HG02852 (cell line): ENCODE results near the gene C18orf54.
A peak's percentile ranks its signal among the peaks of the same experiment; 100 is the strongest.
"Not testable (repeated sequence)": the region's sequence is repeated elsewhere in the genome, so short reads cannot be mapped to it uniquely, and the experiment has no call there.

Source experiments
- ATAC-seq: cut with Tn5 transposase; IDR thresholded peaks from one replicate; pipeline ENCODE4 v1.9.1; 2021; ENCODE audit warnings: mild to moderate bottlenecking, moderate library complexity; ENCODE audit not compliant: unreplicated experiment

C18orf54 gene

DNA sequence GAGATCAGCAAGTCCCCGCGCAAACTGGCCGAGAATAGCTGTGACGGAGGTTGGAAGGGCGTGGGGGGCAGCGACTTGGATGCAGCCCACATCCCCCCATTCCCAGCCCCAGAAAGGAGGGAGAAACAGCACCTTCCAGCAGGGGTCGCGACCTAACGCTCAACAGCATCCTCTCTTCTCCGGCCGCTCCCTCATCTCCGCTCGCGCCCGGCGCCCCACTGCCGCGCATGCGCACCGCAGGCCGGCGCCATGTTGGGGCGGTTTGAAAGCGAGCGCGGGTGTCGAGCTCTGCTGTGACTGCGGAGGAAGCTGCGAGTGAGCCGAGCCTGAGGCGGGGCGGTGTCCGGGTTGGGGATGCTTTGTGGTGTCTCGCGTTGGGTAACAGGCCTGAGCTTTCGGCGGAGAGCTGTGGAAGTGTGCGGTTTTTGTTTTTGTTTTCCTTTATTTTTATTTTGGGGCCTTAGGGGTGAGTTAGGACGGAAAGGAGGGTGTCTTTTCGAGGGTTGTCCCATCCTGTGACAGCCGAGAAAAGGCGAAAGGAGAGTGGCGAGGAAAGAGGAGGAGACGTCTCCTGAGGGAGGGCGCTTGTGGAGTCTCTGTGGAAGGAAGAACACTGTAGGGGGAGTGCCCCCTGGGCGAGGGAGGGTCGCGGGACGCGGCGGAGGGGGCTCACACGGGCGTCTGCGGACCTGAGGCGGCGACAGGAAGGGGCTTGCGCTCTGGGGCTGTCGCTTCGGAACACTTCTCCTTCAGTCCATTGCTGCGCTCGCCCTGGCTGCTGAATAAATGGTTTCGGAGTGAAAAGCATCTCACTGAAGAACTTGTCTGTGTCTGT, at the start of gene C18orf54, which contains the start of gene STARD6:
Gene C18orf54 (plus strand): TSS at position 247 of the 835 bp plus-strand sequence. CDS start 2,667 bp downstream, outside the sequence.
Gene STARD6 (minus strand): TSS at position 199 of the 835 bp plus-strand sequence. CDS start 3,285 bp downstream, outside the sequence.
- ATAC-seq, result peak; percentile 93

DNA sequence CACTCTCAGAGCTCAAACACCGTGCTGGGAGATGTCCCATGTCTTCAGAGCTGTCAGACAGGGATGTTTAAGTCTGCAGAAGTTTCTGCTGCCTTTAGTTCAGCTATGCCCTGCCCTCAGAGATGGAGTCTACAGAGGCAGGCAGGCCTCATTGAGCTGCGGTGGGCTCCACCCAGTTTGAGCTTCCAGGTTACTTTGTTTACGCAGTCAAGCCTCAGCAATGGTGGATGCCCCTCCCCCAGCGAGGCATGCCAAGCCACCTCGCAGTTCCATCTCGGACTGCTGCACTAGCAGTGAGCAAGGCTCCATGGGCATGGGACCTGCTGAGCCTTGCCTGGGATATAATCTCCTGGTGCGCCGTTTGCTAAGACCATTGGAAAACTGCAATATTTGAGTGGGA, 48.1 kb upstream of the C18orf54 start:
- ATAC-seq, result not testable (repeated sequence)

DNA sequence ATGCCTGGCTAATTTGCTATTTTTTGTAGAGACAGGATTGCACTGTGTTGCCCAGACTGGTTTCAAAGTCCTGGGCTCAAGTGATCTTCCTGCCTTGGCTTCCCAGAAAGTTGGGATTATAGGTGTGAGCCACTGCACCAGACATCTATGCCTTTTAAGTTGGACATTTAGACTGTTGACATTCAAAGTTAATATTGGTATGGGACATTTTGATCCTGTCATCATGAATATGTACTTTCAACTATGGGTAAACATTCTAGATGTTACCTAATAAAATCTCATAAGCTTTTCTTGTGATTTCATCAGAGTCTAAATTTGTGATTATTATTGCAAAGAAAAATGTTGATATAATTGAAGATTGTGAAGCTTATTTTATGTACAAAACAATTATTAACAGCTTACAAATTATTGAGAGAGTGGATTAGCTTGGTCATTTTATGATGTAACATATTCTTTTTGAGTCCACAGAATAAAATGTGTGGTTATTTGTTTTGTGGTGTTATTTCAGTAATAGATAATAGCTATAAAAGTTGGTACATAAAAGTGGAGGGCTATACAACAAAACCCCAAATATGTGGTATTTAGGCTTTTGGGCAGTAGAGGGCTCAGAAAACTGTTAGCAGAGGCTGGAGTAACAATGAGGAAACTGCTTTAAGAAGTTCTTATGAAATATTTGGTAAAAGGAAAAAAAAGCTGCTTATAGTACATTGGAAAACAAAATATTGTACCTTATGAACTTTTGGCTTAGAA, 41.5 kb upstream of the C18orf54 start:
- ATAC-seq, result no peak

DNA sequence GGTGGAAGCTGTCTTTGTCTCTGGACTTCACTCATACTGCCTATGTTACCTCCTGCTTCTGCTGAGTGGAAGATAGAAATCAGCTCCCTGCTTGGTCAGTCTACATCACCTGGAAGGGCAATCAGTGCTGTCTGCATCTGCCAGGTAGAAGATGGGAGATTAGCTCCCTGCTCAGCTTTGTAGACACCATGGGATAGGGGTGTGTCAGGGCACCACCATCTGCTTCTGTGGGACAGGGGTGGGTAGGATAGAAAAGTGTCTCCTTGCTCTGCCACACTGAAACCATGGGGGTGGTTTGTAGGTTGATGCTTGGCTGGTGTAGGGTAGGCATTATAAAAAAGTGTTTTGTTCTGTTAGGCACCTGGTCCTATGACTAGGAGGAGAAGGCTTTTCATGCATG, 34.1 kb upstream of the C18orf54 start:
- no peak for ATAC-seq

DNA sequence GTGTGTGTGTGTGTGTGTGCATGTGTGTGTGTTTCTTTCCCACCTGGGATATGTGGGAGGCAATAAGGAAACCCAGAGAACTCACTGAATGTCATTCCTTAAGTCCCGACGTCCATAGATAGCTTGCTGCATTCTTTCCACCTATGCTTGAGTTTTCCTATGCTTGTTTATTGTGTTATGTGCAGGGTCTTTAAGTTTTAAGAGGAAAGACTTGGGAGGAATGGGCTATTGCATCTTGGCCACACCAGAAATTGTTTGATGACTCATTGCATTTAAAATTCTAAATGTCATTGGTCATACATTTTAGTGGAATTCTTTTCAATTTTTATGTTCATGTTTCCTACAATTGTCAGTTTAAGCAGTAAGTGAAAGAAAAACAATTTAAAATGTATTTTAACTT, 33.7 kb upstream of the C18orf54 start:
- ATAC-seq, result no peak

DNA sequence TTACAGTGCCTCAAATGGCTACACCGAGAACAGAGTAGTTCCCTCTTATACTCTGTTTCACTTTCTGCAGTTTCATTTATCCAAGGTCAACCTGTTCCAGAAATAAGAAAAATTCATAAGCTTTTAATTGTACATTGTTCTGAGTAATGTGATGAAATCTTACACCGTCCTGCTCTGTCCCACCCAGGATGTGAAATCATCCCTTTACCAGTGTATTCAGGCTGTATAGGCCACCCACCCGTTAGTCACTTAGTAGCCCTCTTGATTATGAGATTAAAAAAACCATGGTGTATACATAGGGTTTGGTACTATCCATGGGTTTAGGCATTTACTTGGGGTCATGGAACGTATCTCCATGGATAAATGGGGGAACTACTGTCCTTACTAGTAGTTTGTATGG, 29.9 kb upstream of the C18orf54 start:
- ATAC-seq, result no peak

DNA sequence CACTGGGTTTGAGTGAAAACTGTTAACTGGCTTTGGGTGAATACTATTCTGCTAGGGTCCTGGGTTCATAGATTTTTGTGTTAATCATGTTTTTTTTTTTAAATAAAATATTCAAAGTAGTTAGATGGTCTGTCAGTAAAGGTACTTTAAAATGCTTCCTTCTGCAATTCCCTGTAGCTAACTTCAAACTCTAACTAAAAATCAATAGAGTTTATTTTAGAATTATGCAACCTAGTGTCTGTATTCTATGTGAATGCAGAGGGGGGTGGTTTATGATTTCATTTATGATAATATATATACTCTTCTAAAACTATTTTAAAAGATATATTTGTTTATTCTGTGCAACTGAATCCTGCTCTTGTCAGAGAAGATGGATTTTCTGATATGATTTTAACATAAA, 27.9 kb upstream of the C18orf54 start:
- no peak for ATAC-seq

DNA sequence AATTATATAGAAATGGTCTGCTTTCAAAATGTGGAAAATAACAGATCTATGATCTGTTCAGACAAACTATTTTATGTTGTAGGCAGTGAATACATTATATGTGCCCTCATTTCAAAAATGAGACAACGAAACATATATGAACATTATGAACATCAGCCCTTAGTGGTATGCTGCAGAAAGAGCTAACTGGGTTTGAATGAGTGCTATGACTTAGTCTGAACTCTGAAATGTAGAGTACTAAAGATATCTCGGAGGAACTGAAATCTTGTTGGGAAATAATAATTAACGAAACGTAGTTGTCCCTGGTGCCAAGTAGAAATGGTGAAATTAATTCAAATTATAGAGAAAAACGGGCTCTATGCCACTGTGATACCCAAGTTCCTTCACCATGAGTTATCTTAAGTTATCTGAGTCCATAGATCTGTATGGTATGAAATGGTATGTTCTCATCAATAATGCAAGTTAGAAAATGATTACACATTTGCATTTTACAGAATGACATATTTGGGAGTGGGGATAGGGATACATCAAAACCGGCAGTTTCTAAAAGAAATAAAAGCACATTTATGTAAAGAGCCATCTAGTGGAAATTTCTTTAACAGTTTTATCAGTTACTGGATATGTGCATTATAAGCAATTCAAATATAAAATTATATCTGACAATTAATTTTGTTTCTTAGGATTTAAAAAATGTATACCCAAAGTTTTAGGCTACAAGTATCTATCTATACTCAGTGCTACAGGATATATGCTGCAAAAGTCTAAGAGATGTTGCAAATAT, 26.7 kb upstream of the C18orf54 start:
- no peak for ATAC-seq

DNA sequence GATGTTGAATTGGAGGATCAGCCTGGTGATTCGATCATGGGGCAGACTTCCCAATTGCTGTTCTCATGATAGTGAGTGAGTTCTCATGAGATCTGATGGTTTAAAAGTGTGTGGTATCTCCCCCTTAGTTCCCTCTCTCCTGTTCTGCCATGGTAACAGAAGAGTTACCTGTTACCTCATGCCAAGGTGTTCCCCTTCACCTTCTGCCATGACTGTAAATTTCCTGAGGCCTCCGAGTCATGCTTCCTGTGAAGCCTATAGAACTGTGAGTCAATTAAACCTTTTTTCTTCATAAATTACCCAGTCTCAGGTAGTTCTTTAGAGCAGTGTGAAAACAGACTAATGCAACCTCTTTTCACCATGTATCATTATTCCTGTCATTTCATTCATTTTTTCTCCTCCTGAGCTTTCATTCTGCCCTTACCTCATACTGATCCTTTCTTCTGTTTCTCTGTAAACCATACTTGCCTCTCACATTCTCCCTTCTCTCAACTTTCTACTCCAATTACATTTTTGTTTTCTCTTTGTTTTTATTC, 22.0 kb upstream of the C18orf54 start:
- ATAC-seq, result no peak

DNA sequence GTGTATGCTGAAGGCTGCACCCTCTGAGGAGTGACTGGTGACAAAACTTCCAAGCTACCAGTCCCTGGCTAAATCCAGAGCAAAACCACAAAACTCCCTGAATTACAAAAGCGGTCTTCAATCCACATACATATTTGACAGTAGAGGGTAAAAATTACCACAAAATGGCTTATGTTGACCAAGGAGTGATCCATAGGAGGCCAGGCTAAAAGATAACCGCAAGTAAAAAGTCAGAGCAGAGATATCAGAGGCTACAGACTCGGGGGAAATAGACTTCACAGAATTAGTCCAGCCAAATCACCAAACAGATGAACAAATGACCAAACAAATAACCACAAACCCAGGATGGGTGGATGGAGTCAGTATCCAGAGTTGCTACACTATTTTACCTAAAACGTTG, 19.5 kb upstream of the C18orf54 start:
- ATAC-seq, result no peak

DNA sequence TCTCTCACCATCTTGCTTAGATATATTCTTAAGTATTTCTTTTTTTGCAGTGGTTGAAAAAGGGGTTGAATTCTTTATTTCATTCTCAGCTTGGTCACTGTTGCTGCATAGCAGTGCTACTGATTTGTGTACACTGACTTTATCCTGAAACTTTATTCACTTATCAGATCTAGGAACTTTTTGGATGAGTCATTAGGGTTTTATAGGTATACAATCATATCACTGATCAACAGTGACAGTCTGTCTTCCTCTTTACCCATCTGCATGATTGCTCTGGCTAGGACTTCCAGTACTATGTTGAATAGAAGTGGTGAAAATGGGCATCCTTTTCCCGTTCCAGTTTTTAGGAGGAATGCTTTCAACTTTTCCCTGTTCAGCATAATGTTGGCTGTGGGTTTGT, 6.5 kb upstream of the C18orf54 start:
- no peak for ATAC-seq

DNA sequence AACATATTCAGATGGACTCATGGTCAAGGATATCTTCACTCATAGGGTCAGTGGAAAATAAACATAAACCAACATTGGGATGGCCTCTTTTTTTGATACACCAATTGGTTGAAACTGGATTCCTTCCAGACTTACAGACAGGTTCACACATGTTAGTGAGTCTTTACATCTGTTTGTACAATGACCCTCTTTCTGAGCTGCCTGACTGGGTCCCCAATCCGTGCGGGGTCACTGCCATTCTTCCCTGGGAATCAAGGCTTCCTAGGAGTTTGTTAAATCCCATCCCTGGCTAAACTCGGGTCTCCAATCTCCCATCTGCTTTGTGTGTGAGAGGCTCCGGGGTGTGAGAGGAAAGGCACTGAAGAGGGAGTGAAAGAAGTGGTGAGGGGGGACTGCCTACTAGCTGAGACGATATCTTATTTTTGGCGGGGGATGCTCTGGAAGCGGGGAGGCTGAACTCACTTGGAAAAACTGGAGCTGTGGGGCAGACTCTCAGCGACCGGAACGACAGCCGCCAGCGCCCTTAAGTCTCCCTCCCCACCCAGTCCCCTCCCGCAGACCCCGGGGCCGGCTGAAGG, 535 bp upstream of the C18orf54 start:
- ATAC-seq, result peak; percentile 43

DNA sequence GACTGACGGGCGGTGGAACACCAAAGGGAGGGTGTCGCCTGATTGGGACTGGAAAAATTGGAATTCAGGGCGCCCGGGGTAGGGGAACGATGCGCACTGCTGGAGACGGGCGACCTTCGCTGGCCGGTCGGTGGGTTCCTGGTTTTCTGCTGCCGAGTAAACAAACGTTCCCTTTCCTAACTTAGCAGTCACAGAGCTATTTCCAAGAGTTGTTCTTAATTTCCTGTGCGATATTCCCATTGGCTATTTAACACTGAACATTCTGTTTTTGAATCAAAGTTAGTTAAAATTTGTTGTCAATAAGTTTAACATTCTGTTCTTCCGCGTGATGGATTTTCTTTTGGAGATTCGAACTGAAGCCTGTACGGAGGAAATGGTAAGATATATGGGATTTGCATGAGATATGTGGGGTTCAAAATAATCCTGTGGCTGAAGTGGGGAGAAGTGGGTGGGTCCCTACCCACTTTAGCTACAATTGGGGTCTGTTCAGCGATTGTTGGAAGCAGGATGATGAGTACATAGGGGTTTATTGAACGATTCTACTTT, 862 bp downstream of the C18orf54 start:
- peak; percentile 9 for ATAC-seq

DNA sequence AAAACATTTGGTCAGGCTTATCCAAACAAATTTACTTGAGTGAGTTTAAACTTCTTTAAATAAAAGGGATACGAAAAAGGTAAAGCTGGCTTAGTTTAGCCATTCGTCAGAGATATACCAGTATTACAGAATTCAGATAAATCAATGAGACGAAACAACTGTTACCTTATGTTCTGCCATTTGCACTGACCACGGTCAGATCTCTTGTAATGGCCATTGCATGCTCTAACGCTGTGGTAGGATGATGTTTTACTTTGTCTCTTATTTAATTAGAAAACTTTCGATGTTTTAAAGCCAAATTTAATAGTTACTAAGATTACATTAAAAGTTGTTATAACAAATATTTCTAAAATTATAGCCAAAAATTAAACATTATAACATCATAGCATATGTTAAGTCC, 1.5 kb downstream of the C18orf54 start:
- no peak for ATAC-seq

DNA sequence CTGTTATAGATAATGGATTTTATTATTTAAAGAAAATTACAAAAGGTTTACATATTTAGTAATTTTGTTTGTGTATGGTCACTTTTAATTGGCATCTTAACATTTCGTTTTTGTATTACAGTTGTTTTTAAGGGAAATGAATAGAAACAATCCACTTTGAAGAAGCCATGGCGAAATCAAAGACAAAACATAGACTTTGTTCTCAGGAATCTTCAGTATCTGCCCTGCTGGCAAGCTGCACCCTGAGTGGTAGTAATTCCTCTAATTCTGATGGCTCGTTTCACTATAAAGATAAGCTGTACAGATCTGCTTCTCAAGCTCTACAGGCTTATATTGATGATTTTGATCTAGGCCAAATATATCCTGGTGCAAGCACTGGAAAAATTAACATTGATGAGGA, 2.7 kb downstream of the C18orf54 start:
- no peak for ATAC-seq

DNA sequence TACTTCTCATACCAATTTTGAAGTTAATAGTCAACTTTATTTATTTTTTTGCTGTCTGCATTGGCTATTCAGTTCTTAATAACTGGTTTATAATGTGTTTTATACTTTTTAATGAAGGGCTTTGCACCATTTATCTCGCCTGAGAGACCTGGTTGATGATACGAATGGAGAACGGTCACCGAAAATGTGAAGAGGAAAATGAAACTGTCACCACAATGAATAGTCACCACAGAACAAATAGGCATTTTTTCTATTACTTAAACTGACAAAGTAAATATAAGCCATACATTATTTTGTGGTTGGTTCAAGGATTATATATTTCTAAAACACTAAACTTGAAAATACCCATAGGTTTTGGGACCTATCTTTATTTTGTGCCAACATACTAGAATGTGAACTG, 20.4 kb downstream of the C18orf54 start:
- no peak for ATAC-seq

DNA sequence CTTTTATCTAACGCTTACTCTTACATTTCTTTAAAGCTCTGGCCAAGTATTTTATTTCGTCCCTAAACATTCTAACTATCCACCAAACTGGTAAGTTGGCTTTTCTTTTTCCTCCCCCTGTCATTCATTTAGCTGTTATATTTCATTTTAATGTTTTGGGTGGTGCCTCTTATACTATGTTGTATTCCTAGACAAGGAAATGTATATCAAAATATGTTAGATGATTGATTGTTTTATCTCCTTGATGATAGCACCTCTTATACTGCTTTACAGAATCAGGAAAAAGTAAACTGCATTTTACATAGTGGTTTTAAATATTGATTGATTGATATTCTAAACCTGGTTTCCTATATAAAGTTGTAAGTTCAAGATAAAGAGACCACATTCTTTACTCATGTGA, 23.9 kb downstream of the C18orf54 start:
- no peak for ATAC-seq

DNA sequence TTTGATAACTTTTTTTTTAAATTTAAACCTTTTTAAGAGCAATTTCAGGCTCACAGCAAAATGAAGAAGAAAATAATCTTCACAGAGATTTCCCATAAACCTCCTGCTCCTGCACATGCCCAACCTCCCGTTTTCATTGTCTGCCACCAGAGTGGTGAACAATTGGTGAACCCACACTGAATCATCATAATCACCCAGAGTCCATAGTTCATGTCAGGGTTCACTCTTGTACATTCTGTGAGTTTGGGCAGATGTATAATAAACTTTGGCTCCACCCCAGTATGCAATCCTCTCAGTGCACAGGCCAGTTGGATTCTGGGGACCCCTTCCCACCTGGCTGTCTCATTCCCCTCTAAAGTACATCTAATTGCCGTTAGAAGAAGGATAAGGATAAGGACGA, 24.4 kb downstream of the C18orf54 start:
- no peak for ATAC-seq

DNA sequence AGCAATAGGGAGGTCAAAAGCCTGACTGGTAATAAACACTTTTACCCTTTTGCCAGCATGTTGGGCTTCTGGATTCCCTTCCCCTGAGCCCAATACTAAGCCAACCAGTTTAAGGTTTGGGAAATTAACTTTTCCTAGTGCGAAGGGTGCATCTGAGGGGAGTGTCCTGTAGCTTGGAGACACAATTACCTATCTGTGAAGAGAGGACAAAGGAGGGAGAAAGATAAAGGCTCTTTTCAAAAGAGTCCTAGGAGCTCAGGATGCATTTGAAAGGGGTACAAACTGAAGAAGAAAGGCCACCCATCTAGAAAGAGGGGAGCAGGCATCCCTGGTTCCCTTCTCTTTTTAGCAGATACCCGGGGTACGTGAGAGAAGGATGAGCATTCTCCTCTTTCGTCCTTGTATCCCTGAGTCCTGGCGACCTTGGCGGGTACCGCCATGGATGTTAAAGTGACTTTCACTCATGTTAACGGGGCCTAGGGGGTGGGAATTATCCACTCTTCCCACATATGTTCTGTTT, 25.1 kb downstream of the C18orf54 start:
- ATAC-seq, result no peak

DNA sequence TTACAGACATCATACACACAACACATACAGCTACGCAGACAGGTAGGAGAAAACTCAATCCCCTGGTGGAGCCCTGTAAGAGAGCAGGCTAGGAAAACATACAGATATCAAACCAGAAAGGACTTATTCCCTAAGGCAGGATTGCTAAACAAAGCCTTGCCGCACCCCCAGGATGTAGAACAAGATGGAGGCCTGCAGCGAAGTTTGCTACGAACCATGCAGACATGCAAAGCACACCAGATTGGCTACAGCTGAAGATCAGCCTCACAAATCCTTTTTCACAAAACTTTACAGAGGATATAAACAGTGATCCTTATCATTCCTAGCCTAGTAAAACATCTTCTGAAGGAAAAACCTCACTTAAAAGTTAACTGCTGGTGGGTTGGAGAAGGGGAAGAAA, 28.3 kb downstream of the C18orf54 start:
- no peak for ATAC-seq
